Mesenchymal stem cell (in vitro differentiated cells and primary cell): Measurements from ENCODE around the gene SORCS3.

ENCODE experiments used
- DNase-seq: peaks from one replicate; pipeline ENCODE4 v3.0.0-alpha.2; 2013
- H2AFZ ChIP-seq: one replicate; pipeline ENCODE4 v1.6.1; 2013; ENCODE audit warnings: low read depth, mild to moderate bottlenecking, control low read depth, inconsistent platforms, low read length, moderate library complexity
- H2AK5ac ChIP-seq: 2 replicates; pipeline ENCODE4 v1.6.1; 2013; ENCODE audit warnings: low read length, moderate library complexity, mild to moderate bottlenecking, inconsistent platforms; ENCODE audit not compliant: severe bottlenecking
- H2BK120ac ChIP-seq: one replicate; pipeline ENCODE4 v1.6.1; 2013; ENCODE audit warnings: low read depth, mild to moderate bottlenecking, inconsistent platforms, low read length, moderate library complexity
- H2BK12ac ChIP-seq, 2 experiments: one replicate each; pipeline ENCODE4 v1.6.1; 2013; ENCODE audit warnings: inconsistent platforms in 2 of 2, low read length in 2 of 2, mild to moderate bottlenecking in 2 of 2, moderate library complexity in 2 of 2, control low read depth in 1 of 2
- H2BK15ac ChIP-seq: one replicate; pipeline ENCODE4 v1.6.1; 2013; ENCODE audit warnings: mild to moderate bottlenecking, low read depth, inconsistent platforms; ENCODE audit not compliant: poor library complexity, severe bottlenecking
- H2BK5ac ChIP-seq: 2 replicates; pipeline ENCODE4 v1.6.1; 2013; ENCODE audit warnings: low read depth, mild to moderate bottlenecking, low read length, control low read depth, inconsistent platforms; ENCODE audit not compliant: poor library complexity, severe bottlenecking
- H3K14ac ChIP-seq, 2 experiments: one replicate each; pipeline ENCODE4 v1.6.1; 2013; ENCODE audit warnings: inconsistent platforms in 2 of 2, low read length in 2 of 2, control low read depth in 1 of 2, mild to moderate bottlenecking in 1 of 2, moderate library complexity in 1 of 2
- H3K18ac ChIP-seq, 2 experiments: one replicate each; pipeline ENCODE4 v1.6.1; 2013; ENCODE audit warnings: inconsistent platforms in 2 of 2, low read length in 2 of 2, control low read depth in 1 of 2, low read depth in 1 of 2, mild to moderate bottlenecking in 1 of 2
- H3K23ac ChIP-seq, 2 experiments: one replicate each; pipeline ENCODE4 v1.6.1; 2013; ENCODE audit warnings: inconsistent platforms in 2 of 2, low read length in 2 of 2, mild to moderate bottlenecking in 2 of 2, moderate library complexity in 2 of 2, control low read depth in 1 of 2
- H3K27ac ChIP-seq: 2 replicates; pipeline ENCODE4 v1.5.1; 2013; ENCODE audit warnings: mild to moderate bottlenecking, moderate library complexity, low read length, control low read depth, inconsistent platforms; ENCODE audit not compliant: poor library complexity, severe bottlenecking
- H3K27me3 ChIP-seq, 2 experiments: 2 replicates each; pipeline versions ENCODE4 v1.6.1 to v1.7.0; 2013; ENCODE audit warnings: low read length in 2 of 2, mild to moderate bottlenecking in 2 of 2, moderate library complexity in 2 of 2, control low read depth in 1 of 2, inconsistent platforms in 1 of 2; ENCODE audit not compliant: control insufficient read depth in 1 of 2, insufficient read depth in 1 of 2
- H3K36me3 ChIP-seq, 2 experiments: 2 replicates each; pipeline versions ENCODE4 v1.6.1 to v1.7.0; 2013; ENCODE audit warnings: low read length in 2 of 2, control low read depth in 1 of 2, inconsistent platforms in 1 of 2, low read depth in 1 of 2, mild to moderate bottlenecking in 1 of 2; ENCODE audit not compliant: insufficient read depth in 2 of 2, control insufficient read depth in 1 of 2
- H3K4ac ChIP-seq, 2 experiments: one replicate each; pipeline ENCODE4 v1.6.1; 2013; ENCODE audit warnings: inconsistent platforms in 2 of 2, low read length in 2 of 2, mild to moderate bottlenecking in 2 of 2, moderate library complexity in 2 of 2, control low read depth in 1 of 2, low read depth in 1 of 2
- H3K4me1 ChIP-seq: 2 replicates; pipeline ENCODE4 v1.6.1; 2013; ENCODE audit warnings: low read depth, low read length, control low read depth; ENCODE audit not compliant: control insufficient read depth, insufficient read depth
- H3K4me2 ChIP-seq: 2 replicates; pipeline ENCODE4 v1.6.1; 2013; ENCODE audit warnings: low read length, mild to moderate bottlenecking, inconsistent platforms; ENCODE audit not compliant: poor library complexity, severe bottlenecking
- H3K4me3 ChIP-seq, 2 experiments: 2 replicates each; pipeline versions ENCODE4 v1.5.1 to v1.7.0; 2013; ENCODE audit warnings: low read length in 2 of 2, mild to moderate bottlenecking in 2 of 2, control low read depth in 1 of 2, low read depth in 1 of 2; ENCODE audit not compliant: insufficient read depth in 1 of 2
- H3K79me1 ChIP-seq: replicated peaks from 2 replicates; pipeline ENCODE4 v1.6.1; 2013; ENCODE audit warnings: mild to moderate bottlenecking, control low read depth, low read length, inconsistent platforms; ENCODE audit not compliant: poor library complexity, severe bottlenecking
- H3K9ac ChIP-seq: 2 replicates; pipeline ENCODE4 v1.7.0; 2013; ENCODE audit warnings: mild to moderate bottlenecking, low read length, moderate library complexity
- H3K9me3 ChIP-seq: 2 replicates; pipeline ENCODE4 v1.7.0; 2013; ENCODE audit warnings: mild to moderate bottlenecking, low read length; ENCODE audit not compliant: control insufficient read depth
- H4K8ac ChIP-seq: one replicate; pipeline ENCODE4 v1.6.1; 2013; ENCODE audit warnings: inconsistent platforms, mild to moderate bottlenecking, low read length, moderate library complexity
- H4K91ac ChIP-seq: one replicate; pipeline ENCODE4 v1.6.1; 2013; ENCODE audit warnings: mild to moderate bottlenecking, low read length, inconsistent platforms
- WGBS: methylation state at CpG from one replicate; pipeline ENCODE4 v1.1.7; 2013; ENCODE audit warnings: mixed read lengths; 5-methylcytosine and 5-hydroxymethylcytosine counted together

Gene SORCS3

DNA sequence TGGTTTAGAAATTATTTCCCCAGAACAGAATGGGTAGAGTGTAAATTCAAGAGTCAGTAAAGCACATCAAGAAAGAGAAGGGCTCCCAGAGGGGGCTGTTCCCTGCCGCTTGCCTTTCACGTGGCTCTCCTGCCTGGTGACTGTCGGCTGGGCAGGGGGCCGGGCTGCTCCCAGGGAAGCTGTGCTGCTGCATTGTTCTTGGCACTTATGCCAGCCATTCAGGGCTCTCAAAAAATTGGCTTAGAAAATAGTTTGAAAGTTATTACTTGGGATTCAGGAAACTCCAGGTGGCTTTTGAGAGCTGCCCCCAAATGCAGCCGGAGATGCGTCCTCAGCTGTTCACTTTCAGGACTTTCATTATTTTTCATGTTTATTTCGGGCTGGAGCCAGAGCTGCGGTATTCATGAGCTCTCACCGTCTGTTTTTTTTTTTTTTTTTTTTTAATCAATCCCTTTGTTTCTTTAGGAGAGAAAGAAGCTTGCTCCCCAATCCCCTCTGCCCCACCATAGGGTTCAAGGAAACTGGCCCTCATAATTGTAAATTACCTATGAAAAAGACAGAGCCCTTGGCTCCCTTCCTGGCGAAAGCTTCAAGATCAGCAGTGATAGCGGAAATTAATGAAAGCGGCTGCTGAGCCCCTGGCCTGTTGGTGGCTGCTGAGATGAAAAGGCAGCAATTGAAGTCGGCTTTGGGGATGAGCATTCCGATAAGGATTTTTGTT lies 94.1 kb downstream of the SORCS3 start:
- H4K8ac ChIP-seq, result no peak overlapping the region
- H3K36me3 ChIP-seq, result no peaks in the 10 kb centered on the region
- H3K4me3 ChIP-seq, result no peak overlapping the region
- no peak overlapping the region for H3K9ac ChIP-seq
- no peak overlapping the region for H2BK5ac ChIP-seq
- H3K4ac ChIP-seq, result no peak overlapping the region
- H3K4me2 ChIP-seq, result no peak overlapping the region
- H3K23ac ChIP-seq, result no peak overlapping the region
- no peak overlapping the region for H2BK120ac ChIP-seq
- no peak overlapping the region for H2BK12ac ChIP-seq
- H2BK15ac ChIP-seq, result no peak overlapping the region
- DNase-seq, result no peak
- H3K79me1 ChIP-seq, result no peaks in the 10 kb centered on the region
- no peaks in the 10 kb centered on the region for H3K9me3 ChIP-seq
- no peak overlapping the region for H3K14ac ChIP-seq
- no peaks in the 10 kb centered on the region for H3K27me3 ChIP-seq
- no peak overlapping the region for H3K27ac ChIP-seq
- no peak overlapping the region for H3K18ac ChIP-seq
- no peaks in the 10 kb centered on the region for H3K4me1 ChIP-seq
- WGBS, result 59% methylated on average over 10 of the region's 14 CpGs
- H4K91ac ChIP-seq, result no peak overlapping the region
- no peak overlapping the region for H2AK5ac ChIP-seq
- H2AFZ ChIP-seq, result no peak overlapping the region

DNA sequence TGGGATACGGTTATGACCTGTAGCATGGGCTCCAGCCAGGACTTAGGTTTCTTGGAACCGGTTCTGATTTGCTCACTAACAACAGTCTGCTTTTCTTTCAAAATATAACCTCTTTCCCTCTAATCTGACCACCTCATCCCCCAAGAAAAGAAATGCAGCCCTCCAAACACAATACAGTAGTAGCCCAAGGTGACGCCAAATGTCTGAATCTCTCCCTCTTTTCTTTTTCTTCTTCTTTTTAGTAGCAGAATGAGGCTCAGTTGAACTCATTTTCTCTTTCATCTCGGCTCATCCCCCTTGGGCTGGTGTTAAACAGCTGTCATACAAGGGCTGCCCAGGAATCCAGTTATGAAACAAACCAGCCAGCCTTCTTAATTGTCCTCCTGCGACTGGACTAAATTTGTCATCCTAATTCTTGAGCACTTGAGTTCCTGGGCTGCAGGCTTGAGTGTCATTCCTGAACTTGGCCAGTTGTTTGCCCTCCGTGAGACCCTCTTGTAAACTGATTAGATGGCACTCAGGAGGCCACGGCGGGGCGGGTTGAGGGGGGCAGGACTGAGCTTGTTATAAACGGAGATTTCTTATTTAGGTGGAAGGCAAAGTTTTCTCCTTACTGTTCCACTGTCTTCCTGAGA lies 94.8 kb downstream of the SORCS3 start:
- H3K79me1 ChIP-seq, result no peaks in the 10 kb centered on the region
- H2BK5ac ChIP-seq, result no peak overlapping the region
- H3K18ac ChIP-seq, result no peak overlapping the region
- H2AK5ac ChIP-seq, result no peak overlapping the region
- H2BK12ac ChIP-seq, result no peak overlapping the region
- H3K23ac ChIP-seq, result no peak overlapping the region
- no peak overlapping the region for H4K91ac ChIP-seq
- H3K36me3 ChIP-seq, result no peaks in the 10 kb centered on the region
- no peak overlapping the region for H3K27ac ChIP-seq
- no peaks in the 10 kb centered on the region for H3K4me1 ChIP-seq
- H2AFZ ChIP-seq, result no peak overlapping the region
- no peak overlapping the region for H3K4me2 ChIP-seq
- H4K8ac ChIP-seq, result no peak overlapping the region
- H3K9ac ChIP-seq, result no peak overlapping the region
- H2BK15ac ChIP-seq, result no peak overlapping the region
- H3K27me3 ChIP-seq, result no peaks in the 10 kb centered on the region
- 49% methylated on average over 9 of the region's 10 CpGs for WGBS
- DNase-seq, result no peak
- H3K9me3 ChIP-seq, result no peaks in the 10 kb centered on the region
- no peak overlapping the region for H2BK120ac ChIP-seq
- H3K4me3 ChIP-seq, result no peak overlapping the region
- H3K4ac ChIP-seq, result no peak overlapping the region
- H3K14ac ChIP-seq, result no peak overlapping the region

DNA sequence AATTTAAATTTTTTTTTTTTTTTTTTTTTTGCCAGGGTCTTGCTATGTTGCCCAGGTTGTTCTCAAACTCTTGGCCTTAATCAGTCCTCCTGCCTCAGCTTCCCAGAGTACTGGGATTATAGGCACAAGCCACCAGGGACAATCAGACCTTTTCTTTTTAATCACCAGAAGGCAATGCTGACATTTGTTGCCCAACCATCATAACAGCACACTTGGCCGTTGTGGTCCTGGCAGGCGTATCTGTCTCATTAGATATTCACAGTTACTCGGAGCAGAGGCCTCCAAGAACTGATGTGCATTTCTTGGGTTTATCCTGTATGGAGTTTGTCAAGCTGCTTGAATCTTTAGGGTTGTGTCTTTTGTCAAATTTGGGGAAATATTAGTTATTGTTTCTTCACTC lies 100.0 kb downstream of the SORCS3 start:
- Histone ChIP-seq H2BK15ac (no peak overlapping the region), H3K27ac (no peak overlapping the region), H3K4me1 (no peaks in the 10 kb centered on the region), H3K36me3 (no peaks in the 10 kb centered on the region), H2BK120ac (no peak overlapping the region), H3K4me2 (no peak overlapping the region), H3K79me1 (no peaks in the 10 kb centered on the region), H4K91ac (no peak overlapping the region), H3K18ac (no peak overlapping the region), H4K8ac (no peak overlapping the region), H3K9ac (no peak overlapping the region), H2BK12ac (no peak overlapping the region), H2AK5ac (no peak overlapping the region), H2BK5ac (no peak overlapping the region), H2AFZ (no peak overlapping the region), H3K23ac (no peak overlapping the region), H3K4me3 (no peak overlapping the region), H3K9me3 (no peaks in the 10 kb centered on the region), H3K14ac (no peak overlapping the region), H3K4ac (no peak overlapping the region), H3K27me3 (no peaks in the 10 kb centered on the region)
- WGBS, result 66% methylated on average over 3 of the region's 3 CpGs
- no peak for DNase-seq

DNA sequence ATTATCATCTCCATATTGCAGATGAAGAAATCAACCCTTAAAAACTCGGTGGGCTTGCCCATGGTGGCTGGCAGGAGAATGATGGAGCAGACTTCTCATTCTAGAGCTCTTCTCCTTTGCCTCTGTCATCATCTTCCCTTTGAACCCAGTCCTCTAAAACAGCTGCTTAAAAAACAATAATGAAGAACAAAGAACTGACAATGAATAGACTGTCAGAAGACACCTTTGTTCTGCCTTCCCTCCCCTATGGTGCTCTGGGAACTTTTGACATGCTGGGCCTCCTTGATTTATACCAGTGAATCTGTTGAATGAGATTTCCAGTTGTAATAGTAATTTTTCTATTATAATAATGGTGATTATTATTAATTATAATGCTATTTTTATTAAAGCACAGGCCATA lies 103.0 kb downstream of the SORCS3 start:
- Histone ChIP-seq H2BK12ac (no peak overlapping the region), H3K79me1 (no peaks in the 10 kb centered on the region), H3K27ac (no peak overlapping the region), H2AFZ (no peak overlapping the region), H2BK5ac (no peak overlapping the region), H2AK5ac (no peak overlapping the region), H3K4me1 (no peaks in the 10 kb centered on the region), H3K23ac (no peak overlapping the region), H3K36me3 (no peaks in the 10 kb centered on the region), H2BK120ac (no peak overlapping the region), H3K18ac (no peak overlapping the region), H3K9me3 (no peaks in the 10 kb centered on the region), H3K14ac (no peak overlapping the region), H3K9ac (no peak overlapping the region), H4K8ac (no peak overlapping the region), H2BK15ac (no peak overlapping the region), H4K91ac (no peak overlapping the region), H3K4me3 (no peak overlapping the region), H3K4ac (no peak overlapping the region), H3K4me2 (no peak overlapping the region), H3K27me3 (no peaks in the 10 kb centered on the region)
- DNase-seq, result no peak
- 36% methylated on average over 1 of the region's 1 CpG for WGBS
